HepG2 (cell line): Measurements from ENCODE around the gene CHRNB1. TPM values are rescaled to one million over a fixed set of nuclear protein-coding genes. Genes with fewer than 3 reads are reported as not detected.

Experiments used
- ATF1 ChIP-seq: IDR thresholded peaks from 2 replicates; pipeline ENCODE4 v1.6.1; 2016; ENCODE audit warnings: mild to moderate bottlenecking, control low read depth
- CCDC6 ChIP-seq: sonication (generic); formaldehyde crosslinking; IDR thresholded peaks from 2 replicates; pipeline ENCODE4 v1.8.1; 2022; ENCODE audit warnings: mild to moderate bottlenecking, missing genetic modification reagents, moderate library complexity
- EHMT2 ChIP-seq: fragments of 200-600 bp; sonication (generic); IDR thresholded peaks from 2 replicates; pipeline ENCODE4 v1.7.0; 2017; ENCODE audit warnings: antibody characterized with exemption, low read depth, low read length, borderline replicate concordance
- ELK4 ChIP-seq: sonication (generic); formaldehyde crosslinking; IDR thresholded peaks from 2 replicates; pipeline ENCODE4 v1.9.0; 2021; ENCODE audit warnings: missing genetic modification reagents, borderline replicate concordance
- GABPA ChIP-seq, 2 experiments: IDR thresholded peaks; 2 replicates each; pipeline ENCODE4 v1.6.1; 2011 to 2016; ENCODE audit warnings: low read depth in 2 of 2, low read length in 1 of 2, missing biosample characterization in 1 of 2, missing genetic modification characterization in 1 of 2
- HNRNPK ChIP-seq: fragments of 200-400 bp; formaldehyde crosslinking; IDR thresholded peaks from 2 replicates; pipeline ENCODE4 v1.6.1; 2018; ENCODE audit warnings: low read length, low read depth, moderate library complexity, mild to moderate bottlenecking; ENCODE audit not compliant: poor library complexity, severe bottlenecking
- IRX3 ChIP-seq: sonication (generic); formaldehyde crosslinking; IDR thresholded peaks from 2 replicates; pipeline ENCODE4 v1.8.1; 2023; ENCODE audit warnings: mild to moderate bottlenecking, low read depth, missing genetic modification reagents, borderline replicate concordance
- ISL2 ChIP-seq: sonication (generic); formaldehyde crosslinking; IDR thresholded peaks from 2 replicates; pipeline ENCODE4 v1.5.0; 2020; ENCODE audit warnings: missing genetic modification reagents
- MAX ChIP-seq: IDR thresholded peaks from 2 replicates; pipeline ENCODE4 v1.6.1; 2012; ENCODE audit warnings: inconsistent platforms
- MED13 ChIP-seq: sonication (generic); formaldehyde crosslinking; IDR thresholded peaks from 2 replicates; pipeline ENCODE4 v1.5.0; 2020; ENCODE audit warnings: missing genetic modification reagents
- NFATC3 ChIP-seq: sonication (generic); formaldehyde crosslinking; IDR thresholded peaks from 2 replicates; pipeline ENCODE4 v1.5.1; 2020; ENCODE audit warnings: mild to moderate bottlenecking, missing genetic modification reagents
- NFIC ChIP-seq: IDR thresholded peaks from 2 replicates; pipeline ENCODE4 v1.6.1; 2012; ENCODE audit warnings: mild to moderate bottlenecking, low read length, inconsistent platforms
- PHF5A ChIP-seq: IDR thresholded peaks from one replicate; pipeline ENCODE4 v1.6.1; 2018; ENCODE audit warnings: low read depth, missing genetic modification reagents; ENCODE audit not compliant: unreplicated experiment
- RFXANK ChIP-seq: IDR thresholded peaks from 2 replicates; pipeline ENCODE4 v1.6.1; 2016
- SPEN ChIP-seq: sonication (generic); formaldehyde crosslinking; IDR thresholded peaks from 2 replicates; pipeline ENCODE4 v1.5.1; 2020; ENCODE audit warnings: low read depth, mild to moderate bottlenecking, missing genetic modification reagents
- ZNF263 ChIP-seq: sonication (generic); formaldehyde crosslinking; IDR thresholded peaks from 2 replicates; pipeline ENCODE4 v1.4.0; 2020; ENCODE audit warnings: missing genetic modification reagents
- ZNF34 ChIP-seq: sonication (generic); formaldehyde crosslinking; IDR thresholded peaks from 2 replicates; pipeline ENCODE4 v1.4.0; 2020; ENCODE audit warnings: mild to moderate bottlenecking, missing genetic modification reagents, borderline replicate concordance
- ZNF496 ChIP-seq: sonication (generic); formaldehyde crosslinking; IDR thresholded peaks from 2 replicates; pipeline ENCODE4 v1.8.1; 2023; ENCODE audit warnings: mild to moderate bottlenecking, moderate library complexity, missing genetic modification reagents; ENCODE audit not compliant: insufficient replicate concordance
- ZNF513 ChIP-seq: sonication (generic); formaldehyde crosslinking; conservative IDR thresholded peaks from 2 replicates; pipeline ENCODE4 v1.5.0; 2020; ENCODE audit warnings: missing genetic modification reagents
- ZNF557 ChIP-seq: sonication (generic); formaldehyde crosslinking; IDR thresholded peaks from 2 replicates; pipeline ENCODE4 v1.4.0; 2020; ENCODE audit warnings: missing genetic modification reagents
- ZNF576 ChIP-seq: sonication (generic); formaldehyde crosslinking; IDR thresholded peaks from 2 replicates; pipeline ENCODE4 v1.4.0; 2020; ENCODE audit warnings: mild to moderate bottlenecking, missing genetic modification reagents
- ZNF720 ChIP-seq: sonication (generic); formaldehyde crosslinking; IDR thresholded peaks from 2 replicates; pipeline ENCODE4 v1.4.0; 2020; ENCODE audit warnings: missing genetic modification reagents
- ZNF75D ChIP-seq: sonication (generic); formaldehyde crosslinking; IDR thresholded peaks from 2 replicates; pipeline ENCODE4 v1.8.1; 2023; ENCODE audit warnings: missing genetic modification reagents, mild to moderate bottlenecking, borderline replicate concordance
- polyA plus RNA-seq, 8 experiments: library from polyadenylated mRNA; depleted of rRNA in 3 of 8; stranded (reverse) in 7 of 8; unstranded in 1 of 8; fragments of >200 nt; fragmentation: Illumina TruSeq in 4 of 8; extraction: Trizol in 4 of 8; gene quantifications; 2 replicates each; pipeline versions ENCODE4 v1.2.1 to v1.2.3, GENCODE V29; 2011 to 2016; ENCODE audit warnings: low read depth in 4 of 8, missing spikeins in 1 of 8, mixed read lengths in 1 of 8; ENCODE audit not compliant: insufficient read depth in 1 of 8
- total RNA-seq, 5 experiments: library from RNA; depleted of rRNA; stranded (reverse); fragments of >200 nt; fragmentation: Illumina TruSeq; extraction: Trizol; gene quantifications; 2 replicates each; pipeline ENCODE4 v1.2.3, GENCODE V29; 2016; ENCODE audit warnings: low read depth in 1 of 5
- TF ChIP-seq, protein P1 (sequence below): sonication (generic); formaldehyde crosslinking; IDR thresholded peaks from 2 replicates; pipeline ENCODE4 v1.4.0; 2020; ENCODE audit warnings: missing genetic modification reagents
- TF ChIP-seq, protein P2 (sequence below): IDR thresholded peaks from 2 replicates; pipeline ENCODE4 v1.6.1; 2016; ENCODE audit warnings: low read depth, borderline replicate concordance
- TF ChIP-seq, protein P3 (sequence below): fragments of 450-650 bp; IDR thresholded peaks from 2 replicates; pipeline ENCODE4 v1.6.1; 2017

CHRNB1 gene
- total and polyA plus RNA-seq, 2 of the 13 experiments (the other 11 are each of a cell fraction or from before 2014, with no cell fraction given): 5.4 to 33.7 TPM

DNA sequence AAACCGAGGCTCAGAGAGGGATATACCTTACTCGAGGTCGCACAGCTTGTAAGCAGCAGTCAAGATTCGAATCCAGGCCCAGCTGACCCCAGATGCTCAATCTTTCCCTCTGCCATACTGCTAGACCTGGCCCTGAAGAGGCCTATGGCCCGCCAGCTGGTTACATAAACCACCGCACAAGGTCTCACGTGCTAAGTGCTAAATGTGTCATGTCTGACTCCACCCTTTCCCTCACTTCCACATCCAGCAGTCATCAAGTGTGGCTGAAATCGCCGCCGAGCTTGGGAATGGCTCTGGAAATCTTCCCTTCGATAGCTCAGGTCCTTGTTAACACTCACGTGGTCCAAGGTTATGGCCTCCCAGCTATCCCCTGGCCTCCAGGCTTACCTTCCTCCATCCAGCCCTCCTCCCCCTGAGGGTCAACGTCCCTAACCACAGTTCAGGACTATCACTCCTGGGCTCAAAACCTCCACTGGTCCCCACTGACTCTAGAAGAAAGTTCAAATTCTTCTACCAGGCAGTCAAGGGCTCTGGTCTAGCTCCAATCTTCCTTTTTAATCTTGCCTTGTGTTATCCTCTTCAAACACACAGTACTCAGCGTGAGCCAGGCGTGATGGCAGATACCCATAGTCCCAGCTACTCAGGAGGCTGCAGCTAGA, 31.0 kb downstream of the CHRNB1 start (continued):
- TF ChIP-seq ZNF75D (no peak), NFATC3 (CRISPR knock-in tag) (no peak), MED13 (no peak), ZNF513 (CRISPR knock-in tag) (no peak), RFXANK (CRISPR knock-in tag) (no peak), ZNF263 (CRISPR knock-in tag) (peak; percentile 69; the same call in 1 of the 2 replicates), EHMT2 (no peak), GABPA (IDR thresholded peaks at IDR 0.05; ENCODE audit: low read depth, low read length) (no peak), GABPA (CRISPR knock-in tag; IDR thresholded peaks at IDR 0.05; ENCODE audit: low read depth) (no peak), NFIC (no peak), HNRNPK (no peak), SPEN (CRISPR knock-in tag) (no peak), ZNF557 (CRISPR knock-in tag) (no peak), ATF1 (CRISPR knock-in tag) (no peak), ZNF576 (CRISPR knock-in tag) (no peak), IRX3 (CRISPR knock-in tag) (no peak), CCDC6 (CRISPR knock-in tag) (no peak), MAX (peak; percentile 51), ZNF720 (no peak), ELK4 (no peak), ZNF496 (no peak), ISL2 (CRISPR knock-in tag) (no peak), PHF5A (CRISPR knock-in tag) (no peak), ZNF34 (CRISPR knock-in tag) (no peak)
- TF ChIP-seq, protein P1, sequence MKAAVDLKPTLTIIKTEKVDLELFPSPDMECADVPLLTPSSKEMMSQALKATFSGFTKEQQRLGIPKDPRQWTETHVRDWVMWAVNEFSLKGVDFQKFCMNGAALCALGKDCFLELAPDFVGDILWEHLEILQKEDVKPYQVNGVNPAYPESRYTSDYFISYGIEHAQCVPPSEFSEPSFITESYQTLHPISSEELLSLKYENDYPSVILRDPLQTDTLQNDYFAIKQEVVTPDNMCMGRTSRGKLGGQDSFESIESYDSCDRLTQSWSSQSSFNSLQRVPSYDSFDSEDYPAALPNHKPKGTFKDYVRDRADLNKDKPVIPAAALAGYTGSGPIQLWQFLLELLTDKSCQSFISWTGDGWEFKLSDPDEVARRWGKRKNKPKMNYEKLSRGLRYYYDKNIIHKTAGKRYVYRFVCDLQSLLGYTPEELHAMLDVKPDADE (CRISPR knock-in tag): no peak
- TF ChIP-seq, protein P2, sequence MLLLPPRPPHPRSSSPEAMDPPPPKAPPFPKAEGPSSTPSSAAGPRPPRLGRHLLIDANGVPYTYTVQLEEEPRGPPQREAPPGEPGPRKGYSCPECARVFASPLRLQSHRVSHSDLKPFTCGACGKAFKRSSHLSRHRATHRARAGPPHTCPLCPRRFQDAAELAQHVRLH (CRISPR knock-in tag): no peak
- TF ChIP-seq, protein P3, sequence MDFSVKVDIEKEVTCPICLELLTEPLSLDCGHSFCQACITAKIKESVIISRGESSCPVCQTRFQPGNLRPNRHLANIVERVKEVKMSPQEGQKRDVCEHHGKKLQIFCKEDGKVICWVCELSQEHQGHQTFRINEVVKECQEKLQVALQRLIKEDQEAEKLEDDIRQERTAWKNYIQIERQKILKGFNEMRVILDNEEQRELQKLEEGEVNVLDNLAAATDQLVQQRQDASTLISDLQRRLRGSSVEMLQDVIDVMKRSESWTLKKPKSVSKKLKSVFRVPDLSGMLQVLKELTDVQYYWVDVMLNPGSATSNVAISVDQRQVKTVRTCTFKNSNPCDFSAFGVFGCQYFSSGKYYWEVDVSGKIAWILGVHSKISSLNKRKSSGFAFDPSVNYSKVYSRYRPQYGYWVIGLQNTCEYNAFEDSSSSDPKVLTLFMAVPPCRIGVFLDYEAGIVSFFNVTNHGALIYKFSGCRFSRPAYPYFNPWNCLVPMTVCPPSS: no peak
